Left cardiac atrium (tissue), 4 donors: Measurements from ENCODE around the gene AGER. TPM values are rescaled to one million over a fixed set of nuclear protein-coding genes. Genes with fewer than 3 reads are reported as not detected.
"Not testable (repeated sequence)": the region's sequence is repeated elsewhere in the genome, so short reads cannot be mapped to it uniquely, and the experiment has no call there.

Experiments
- ATAC-seq, 2 donors: fragments of 200-7000 bp; cut with Tn5 transposase; one replicate each; pipeline ENCODE4 v1.9.1; 2020; ENCODE audit warnings: mild to moderate bottlenecking in 2 of 2, moderate library complexity in 2 of 2
- DNase-seq: peaks from one replicate; pipeline ENCODE4 v3.0.0-alpha.2; 2020
- intact Hi-C, 2 donors: fragments of 100-400 bp; cut with DNase I; formaldehyde crosslinking; loops; one replicate each; pipeline versions ENCODE4 v1.14.1 to v1.15.1; 2022 to 2023
- total RNA-seq, 2 donors: library from RNA; stranded (reverse); fragmentation: NEBNext Ultra II Directional; extraction: Animal tissue kit (Norgen Biotek cat#: 25700); gene quantifications; one replicate each; pipeline ENCODE4 v1.2.1, GENCODE V29; 2021
- donor health status: DM: no; HTN: yes; CAD: no.
- donor health status: DM: no; HTN: yes; CAD: no; lungs with severe emphysema.
- donor health status: DM: yes; HTN: yes; CAD: no.
- donor health status: Dilated cardiomyopathy.

Gene AGER
- total RNA-seq, 2 donors from 2014 or later, result 2.4 to 2.8 TPM

DNA sequence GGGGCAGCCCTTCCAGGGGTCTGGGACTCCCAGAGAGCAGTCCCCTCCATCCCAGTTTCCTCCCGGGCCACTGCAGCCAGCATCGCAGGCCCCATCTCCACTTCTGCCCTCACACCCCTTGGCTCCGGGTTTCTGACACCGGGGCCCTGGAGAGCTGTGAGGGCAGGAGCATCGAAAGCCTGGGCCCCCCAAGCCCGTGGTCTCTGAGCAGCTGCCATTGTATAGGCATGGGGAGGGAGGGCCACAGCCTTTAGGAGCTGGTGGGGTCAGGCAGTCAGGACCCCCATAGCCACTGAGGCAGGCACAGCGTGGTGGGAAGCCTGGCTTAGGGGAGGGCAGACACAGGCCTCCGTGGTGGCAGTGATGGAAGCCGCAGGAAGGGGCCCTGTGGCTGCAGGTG lies 18.1 kb upstream of the AGER start:
- intact Hi-C loops, result no loop called here
- DNase-seq (no peak), ATAC-seq (no peak)

DNA sequence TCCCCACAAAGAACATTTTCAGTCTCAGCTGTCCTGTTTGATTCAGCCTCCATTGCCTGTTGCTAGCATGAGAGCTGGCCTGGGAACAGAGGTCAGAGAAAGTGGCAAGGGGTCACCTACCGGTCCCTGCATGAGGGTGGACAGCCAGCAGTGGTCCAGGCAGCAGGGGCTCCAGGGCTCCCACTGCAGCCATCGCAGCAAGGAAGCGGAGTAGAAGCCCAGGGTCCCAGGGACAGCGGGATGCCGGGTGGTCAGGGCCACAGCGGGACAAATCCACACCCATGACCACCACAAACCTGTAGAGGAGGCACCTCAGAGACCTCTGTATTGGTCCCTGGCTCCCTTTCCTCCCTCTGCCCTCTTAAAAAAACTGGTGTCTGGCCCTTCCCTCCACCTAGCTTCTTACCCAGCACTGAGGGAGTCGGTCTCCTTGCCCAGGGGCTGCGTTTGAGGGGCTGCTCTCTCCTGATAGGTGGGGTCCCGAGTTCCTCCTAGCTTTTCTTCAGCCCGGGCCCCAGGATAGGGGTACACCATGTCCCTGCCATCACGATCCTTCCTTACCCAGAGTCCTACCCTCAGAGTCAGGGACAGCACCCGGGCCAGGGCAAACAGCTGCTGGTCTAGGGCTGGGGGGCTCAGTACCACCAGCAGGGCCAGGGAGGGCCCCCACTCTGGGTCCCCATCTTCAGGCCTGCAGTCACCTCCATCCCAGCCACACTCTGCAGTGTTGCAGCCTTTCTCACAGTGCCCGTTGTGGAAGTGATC lies 16.8 kb upstream of the AGER start:
- no peak for DNase-seq
- ATAC-seq, result no peak
- intact Hi-C loops, result no loop called here

DNA sequence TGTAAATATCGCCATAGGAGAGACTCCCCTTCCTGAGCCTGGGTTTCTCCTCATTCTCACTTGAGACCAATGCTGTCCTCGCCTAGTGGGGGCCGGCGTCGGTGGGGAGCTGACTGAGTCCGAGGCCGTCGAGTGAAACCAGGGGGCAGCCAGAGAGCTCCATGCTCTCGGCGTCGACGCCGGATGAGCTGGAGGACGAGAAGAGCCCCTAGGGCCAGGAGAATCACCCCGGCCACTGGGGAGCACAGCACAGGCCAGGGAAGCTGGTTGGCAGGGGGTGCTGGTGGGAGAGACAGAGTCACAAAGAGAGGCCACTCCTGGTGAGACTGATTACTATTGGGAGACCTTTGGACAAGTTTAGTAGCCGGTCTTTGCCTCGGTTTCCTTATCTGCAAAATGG lies 14.8 kb upstream of the AGER start:
- DNase-seq (no peak), ATAC-seq (no peak)
- intact Hi-C loops, result no loop called here

DNA sequence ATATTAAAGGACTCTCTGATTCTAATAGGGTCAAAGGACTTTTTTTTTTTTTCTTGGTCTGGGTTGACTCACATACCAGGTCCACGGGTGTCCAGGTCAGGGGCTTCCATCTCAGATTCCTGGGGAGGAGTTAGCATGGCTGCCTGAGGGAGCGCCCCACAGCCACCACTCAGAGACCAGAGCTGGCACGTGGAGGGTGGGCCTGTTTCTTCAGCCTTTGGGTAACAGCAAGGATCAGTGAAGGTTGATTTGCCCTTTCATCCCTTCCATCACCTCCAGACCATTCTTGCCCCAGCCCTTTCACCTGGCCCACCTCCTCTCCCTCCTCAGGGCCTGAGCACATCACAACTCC lies 14.3 kb upstream of the AGER start:
- intact Hi-C loops, result no loop called here
- ATAC-seq (no peak), DNase-seq (no peak)

DNA sequence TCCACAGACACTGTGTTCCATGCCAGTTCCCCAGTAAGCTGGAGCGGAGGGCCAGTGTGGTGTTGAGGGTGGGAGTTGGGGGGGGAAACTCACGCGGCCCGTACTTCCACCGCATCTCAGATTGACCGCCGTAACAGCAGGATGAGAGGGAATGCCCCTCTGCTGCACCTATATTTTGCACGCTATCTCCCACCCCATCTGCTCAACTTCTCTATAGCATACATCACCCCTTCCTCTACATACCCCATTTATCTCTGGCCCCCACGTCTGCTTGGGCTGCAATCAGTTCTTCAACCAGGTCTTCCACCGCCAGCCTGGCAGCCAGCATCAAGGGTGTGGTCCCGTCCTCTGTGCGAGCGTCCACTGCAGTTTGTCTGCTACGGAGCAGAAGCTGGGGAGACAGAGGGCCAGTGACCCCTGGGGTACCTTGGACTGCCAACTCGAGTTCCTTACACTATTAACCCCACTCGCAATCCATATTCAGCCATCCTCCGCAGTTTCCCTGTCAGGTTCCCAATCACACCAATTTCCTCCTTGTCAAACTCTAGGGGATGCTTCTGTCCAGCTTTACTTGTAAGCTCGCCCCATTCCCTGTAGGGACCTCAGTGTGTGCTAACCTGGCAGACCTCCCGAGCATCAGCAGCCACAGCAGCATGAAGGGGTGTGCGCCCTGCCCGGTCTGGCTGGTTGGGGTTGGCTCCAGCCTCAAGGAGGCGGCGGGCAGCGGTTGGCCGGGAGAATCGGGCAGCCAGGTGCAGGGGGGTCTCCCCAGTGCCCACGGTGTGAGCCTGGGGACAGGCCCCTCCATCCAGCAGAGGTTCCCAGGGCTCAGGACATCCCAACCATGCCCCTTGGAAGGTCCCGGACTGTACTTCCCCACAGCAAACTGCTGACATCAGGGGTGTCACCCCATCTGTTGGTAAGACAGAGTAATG lies 12.9 kb upstream of the AGER start:
- DNase-seq, result peak; percentile 62
- intact Hi-C loops, result no loop called here

DNA sequence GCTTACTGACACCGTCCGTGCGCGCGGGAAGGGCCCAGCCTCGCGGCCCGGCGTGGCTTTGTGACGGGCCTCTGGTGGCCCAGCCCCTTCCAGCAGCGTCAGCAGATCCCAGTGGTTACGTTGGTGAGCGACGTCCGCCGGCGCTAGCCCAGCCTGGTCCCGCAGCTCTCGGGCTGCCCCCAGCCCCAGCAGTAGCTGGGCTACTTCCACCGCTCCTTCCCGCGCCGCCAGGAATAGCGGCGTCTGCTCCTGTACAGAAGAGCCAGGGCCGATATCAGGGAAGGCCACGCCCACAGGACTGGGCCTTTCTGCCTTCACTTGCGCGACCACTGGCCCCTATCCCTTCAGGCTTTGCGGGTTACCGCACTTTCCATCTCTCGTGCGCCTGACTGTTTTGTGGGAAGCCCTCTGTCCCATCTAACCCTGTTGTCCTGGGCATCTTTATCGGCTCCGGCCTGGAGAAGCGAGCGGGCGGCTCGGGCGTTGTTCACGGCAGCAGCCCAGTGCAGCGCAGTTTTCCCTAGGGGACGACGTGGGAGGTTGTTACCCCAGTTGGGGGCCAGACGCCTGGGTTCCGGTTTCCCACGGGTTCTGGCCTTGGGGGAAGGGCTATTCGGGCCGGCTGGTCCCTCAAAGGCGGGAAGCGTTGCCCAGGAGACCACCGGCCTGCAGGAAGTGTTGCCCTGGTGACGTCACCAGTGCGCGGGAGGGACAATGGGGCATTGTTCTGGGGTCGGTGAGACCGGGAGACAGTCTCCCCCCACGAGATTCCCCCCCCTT lies 12.0 kb upstream of the AGER start:
- DNase-seq (peak; percentile 97), ATAC-seq (peak; percentile 91)
- intact Hi-C loops, result no loop called here

More for the DNA sequence above, 12.9 kb upstream of the AGER start:
- no peak for ATAC-seq

DNA sequence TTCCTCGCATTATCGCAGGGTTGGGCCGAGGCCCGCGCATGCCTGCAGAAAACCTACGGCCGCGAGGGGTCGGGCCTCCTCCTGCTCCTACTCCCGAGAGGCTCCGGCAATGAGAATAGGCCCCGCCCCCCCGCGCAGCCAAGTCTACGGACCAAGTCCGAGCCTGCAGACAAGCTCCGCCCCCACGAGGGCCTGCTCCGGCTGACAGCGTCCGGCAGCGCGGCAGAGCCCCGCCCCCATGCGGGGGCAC lies 11.5 kb upstream of the AGER start:
- ATAC-seq (peak; percentile 89), DNase-seq (peak; percentile 100)
- intact Hi-C loops, result no loop called here

DNA sequence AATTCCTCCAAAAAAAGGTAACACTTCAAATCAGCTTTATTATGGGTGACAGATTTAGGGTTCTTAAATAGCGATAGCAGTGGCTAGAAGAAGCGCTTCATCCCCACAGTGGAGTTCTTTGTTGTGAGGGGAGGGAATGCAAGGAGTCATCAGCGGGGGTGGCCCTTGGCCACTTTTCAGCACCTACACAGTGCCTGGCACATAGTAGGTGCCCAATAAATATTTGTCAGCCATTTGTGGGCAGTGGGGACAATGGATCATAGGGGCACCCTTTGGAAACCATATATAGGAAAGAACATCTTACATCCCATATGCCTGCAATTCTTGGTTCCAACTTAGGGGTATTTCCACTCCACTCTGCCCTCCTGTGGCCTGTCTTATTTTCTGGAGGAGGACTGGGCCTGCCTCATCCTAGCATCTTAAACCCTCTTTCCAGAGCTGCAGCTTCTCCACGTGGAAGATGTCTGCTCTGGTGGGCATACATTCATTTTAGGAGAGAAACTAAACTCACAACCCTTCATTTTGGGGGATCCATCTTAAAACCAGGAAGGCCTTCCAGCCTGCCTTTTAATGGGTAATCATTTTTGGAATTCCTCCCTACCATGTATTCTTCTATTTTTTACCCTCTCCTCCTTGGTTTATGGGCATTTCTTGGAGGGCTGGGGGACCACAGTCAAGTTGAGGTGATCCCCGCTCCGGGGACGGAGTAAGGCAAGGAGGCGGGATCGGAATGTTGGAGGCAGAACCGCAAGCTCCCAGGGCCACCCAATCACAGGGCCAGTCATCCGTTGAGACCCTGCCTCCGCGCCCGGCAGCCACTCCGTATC lies 11.0 kb upstream of the AGER start:
- no peak for DNase-seq
- no peak for ATAC-seq
- intact Hi-C loops, result no loop called here

DNA sequence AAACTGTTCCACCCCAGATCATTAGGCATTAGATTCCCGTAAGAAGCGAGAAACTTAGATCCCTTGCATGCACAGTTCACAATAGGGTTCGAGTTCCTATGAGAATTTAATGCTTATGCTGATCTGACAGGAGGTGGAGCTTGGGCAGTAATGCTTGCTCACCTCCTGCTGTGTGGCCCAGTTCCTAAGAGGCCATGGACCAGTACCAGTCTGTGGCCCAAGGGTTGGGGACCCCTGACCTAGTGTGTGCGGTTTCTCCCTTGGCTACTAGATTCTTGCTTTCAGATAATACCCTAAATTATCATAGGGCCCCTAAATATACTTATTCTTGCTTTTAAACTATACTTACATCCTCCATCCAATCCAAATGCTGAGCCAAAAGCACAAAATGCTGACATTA lies 10.3 kb upstream of the AGER start:
- no peak for DNase-seq
- intact Hi-C loops, result no loop called here
- no peak for ATAC-seq

DNA sequence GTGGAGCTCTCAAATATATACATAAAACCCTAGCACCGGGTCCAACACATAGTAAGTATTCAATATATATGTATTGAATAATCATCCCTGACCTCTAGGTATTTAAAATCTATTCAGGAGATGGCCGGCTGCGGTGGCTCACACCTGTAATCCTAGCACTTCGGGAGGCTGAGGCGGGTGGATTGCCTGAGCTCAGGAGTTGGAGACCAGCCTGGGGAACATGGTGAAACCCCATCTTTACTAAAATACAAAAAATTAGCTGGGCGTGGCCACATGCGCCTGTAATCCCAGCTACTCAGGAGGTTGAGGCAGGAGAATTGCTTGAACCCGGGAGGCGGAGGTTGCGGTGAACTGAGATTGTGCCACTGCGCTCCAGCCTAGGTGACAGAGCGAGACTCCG lies 9.0 kb upstream of the AGER start:
- intact Hi-C loops, DNase-seq, ATAC-seq: not testable (repeated sequence)

DNA sequence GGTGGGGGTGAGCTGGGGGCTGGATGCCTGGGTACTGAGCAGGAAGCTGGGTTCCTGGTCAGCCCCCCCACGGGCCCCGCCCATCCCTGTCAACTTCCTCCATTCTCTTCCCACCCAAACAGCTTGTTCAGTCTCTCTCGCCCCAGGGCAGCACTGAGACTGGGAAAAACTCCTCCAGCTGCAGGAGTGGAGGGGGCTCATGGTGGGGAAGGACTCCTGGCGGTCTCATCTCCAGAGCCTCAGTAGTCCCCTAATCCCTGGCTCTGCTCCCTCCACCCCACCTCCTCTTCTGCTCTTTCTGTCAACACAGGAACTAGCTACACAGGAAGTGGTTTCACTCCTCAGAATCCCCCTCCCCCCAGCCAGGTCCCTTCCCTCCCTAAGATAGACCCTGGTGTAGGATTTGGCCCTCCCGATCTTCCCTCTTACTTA lies 8.6 kb upstream of the AGER start, which contains the start of gene GPSM3:
TSS of gene GPSM3 (minus strand) at position 36 of the 432 bp plus-strand sequence. CDS start 130 bp downstream, outside the sequence.
- ATAC-seq (no peak), DNase-seq (peak; percentile 72)
- intact Hi-C loops, result no loop called here

DNA sequence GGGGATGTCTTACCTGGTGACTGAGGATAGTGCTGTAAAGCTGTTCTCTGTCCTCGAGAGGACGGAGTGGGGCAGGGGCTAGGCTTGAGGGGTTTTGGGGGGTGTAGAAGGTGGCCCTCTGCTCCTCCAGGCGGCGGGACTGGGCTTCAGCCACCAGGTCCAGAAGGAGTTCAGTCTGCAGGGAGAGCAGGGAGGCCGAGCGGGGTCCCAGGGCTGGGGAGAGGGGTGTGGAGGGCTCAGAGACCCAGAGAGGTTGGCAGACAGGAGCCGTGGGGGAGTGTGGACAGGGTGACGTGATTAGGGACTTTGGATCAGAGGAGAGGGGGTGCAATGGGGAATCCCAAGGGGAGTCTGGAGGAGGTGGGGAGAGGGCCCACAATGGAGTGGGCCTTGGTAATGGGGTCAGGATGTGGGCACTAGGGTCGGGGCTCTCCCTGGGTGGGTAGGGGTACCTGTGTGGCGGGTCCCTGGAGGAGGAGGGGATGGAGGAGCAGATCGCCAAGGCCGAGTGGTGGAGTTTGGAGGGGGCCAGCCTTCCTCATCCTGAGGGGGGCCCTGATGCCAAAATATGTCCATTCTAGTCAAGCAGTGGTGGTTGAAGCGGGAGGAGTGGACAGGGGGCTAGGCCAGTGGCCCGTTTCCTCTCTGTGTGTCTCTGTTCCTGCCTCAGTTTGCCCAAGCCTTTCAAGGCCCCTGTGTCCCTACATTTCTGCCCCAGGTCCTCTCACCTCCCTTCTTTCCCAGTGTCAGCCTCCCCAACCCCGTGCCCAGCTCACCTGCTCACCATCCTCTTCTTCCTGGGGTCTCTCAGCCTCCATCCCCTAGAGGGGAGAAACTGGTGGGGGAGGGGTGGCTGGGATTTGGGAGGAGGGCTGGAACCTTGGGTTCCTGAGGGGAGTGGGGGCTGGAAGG lies 7.9 kb upstream of the AGER start:
- intact Hi-C loops, result no loop called here
- no peak for ATAC-seq
- no peak for DNase-seq

DNA sequence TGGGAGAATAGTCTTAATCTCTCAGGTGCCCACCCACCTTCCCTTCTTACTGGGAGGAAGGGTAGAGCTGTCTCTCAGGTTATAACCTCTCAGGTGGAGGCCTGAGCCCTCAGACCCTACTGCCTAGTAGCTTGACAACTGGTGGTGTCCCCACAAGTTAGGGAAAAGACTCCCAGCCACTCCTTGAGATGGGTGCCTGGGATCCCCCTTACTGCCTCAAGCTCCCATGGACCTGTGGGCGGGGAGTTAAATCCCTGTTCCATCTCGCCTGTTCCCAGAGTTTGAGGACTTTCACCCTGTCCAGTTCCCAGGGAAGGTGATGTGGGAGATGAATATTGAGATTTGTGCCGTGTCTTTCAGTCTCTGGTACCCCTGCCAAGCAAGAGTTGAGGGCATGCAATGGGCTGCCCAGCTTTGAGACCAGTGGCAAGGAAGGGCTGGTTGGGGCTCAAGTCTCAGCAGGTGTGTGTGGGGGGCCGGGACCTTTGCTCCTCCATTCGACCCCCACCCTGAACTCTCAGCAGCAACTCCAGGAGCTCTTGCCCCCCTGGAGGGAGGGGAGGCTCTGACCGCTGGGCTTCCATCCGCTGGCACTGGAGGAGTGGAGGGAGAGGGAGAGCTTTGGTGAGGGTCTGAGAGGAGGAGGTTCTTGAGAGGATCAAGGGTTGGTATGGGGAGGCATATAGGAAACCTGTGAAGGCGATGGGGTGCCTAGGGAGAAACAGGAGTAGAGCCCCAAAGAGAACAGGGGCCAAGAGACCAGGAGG lies 7.0 kb upstream of the AGER start:
- intact Hi-C loops, result no loop called here
- ATAC-seq (no peak), DNase-seq (no peak)

DNA sequence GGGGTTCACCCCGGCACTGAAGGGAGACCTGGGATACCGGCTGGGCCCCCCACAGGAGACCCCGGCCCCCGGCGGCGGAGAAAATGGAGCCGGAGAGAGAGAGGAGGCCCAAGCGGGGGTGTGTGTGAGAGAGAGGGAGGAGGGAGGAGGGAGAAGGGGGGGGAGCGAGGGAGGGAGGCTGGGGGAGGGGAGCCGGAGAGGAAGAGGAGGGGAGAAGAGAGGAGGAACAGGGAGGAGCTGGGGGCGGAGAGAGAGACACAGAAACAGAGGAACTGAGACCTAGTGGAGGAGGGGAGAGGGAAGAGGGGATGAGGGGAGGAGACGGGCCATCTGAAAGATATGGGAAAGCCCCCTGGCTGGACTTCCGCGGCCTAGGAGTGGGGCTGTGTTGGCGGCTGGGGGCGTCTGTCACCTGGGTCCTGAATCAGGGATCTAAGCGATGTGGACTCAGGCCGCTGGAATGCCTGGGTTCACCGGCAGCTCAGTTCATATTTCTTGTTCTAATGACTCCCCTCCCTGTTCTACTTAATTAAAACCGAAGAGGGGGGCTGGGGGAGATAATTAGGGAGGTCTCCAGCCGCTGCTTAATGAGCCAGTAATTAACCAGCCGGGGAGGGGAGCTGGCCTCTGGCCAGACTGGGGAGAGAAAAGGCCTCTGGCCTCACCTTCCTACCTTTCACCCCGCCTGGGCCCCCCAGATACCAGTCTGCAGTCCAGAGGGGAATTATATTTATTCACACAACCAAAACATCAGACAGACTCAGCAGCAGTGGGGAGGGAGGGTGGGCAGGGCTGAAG lies 6.2 kb upstream of the AGER start, which contains the start of gene PBX2:
TSS of gene PBX2 (minus strand) at position 149 of the 798 bp plus-strand sequence. CDS start 287 bp downstream, outside the sequence.
- intact Hi-C loops, result no loop called here
- ATAC-seq, result peak; percentile 79 to 82
- peak; percentile 94 for DNase-seq

DNA sequence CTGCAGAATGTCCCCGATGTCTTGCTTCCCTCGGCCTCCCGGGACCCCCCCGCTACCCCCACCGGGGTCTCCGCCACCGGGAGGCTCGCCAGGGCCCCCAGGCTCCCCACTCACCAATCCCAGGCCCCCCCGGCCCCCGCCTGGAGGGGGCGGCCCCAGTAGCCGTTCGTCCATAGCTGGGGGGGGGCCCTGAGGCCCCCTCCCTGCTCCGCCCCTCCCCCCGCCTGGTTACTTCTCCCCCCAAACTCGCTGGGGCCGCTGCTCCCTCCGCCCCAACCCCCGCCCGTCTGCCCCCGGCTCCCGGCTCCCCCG lies 5.6 kb upstream of the AGER start:
- DNase-seq (no peak), ATAC-seq (peak; percentile 6 to 9)
- intact Hi-C loops, result no loop called here

DNA sequence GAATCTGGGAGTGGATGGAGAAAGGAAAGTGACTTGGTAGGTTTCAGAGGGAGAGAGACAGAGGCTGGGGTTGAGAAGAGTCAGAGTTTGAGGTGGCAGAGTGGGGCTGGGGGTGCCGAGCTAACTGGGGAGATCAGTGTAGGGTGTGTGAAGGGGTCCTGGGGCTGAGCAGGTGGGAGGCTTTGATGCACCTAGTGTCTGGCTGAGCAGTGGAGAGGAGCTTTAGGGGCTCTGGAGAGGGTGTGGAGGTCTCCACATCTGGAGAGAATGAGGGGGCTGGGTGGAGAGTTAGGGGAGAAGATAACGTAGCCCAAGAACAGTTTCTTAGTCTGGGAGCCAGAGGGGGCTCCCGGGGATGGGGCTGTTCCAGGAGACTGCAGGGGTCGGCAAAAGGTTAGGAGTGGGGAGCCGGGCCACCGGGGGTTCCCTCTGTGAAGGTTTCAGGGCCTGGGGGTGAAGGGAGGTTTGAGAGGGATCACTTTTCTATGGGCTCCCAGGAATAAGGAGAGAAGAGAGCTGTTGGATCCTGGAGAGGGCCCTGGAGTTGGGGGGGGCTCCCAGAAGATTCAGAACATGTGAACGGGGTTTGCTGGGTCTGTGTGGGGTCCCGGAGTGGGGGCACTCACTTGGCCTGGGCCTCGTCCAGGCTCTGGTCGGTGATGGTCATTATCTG lies 5.2 kb upstream of the AGER start:
- DNase-seq (no peak), ATAC-seq (peak; percentile 0 to 1)
- intact Hi-C loops, result no loop called here
